GM18511 (cell line): ENCODE data around the gene ZNF235.
"Not testable (repeated sequence)": the region's sequence is repeated elsewhere in the genome, so short reads cannot be mapped to it uniquely, and the experiment has no call there.

ENCODE experiments used
- ATAC-seq: cut with Tn5 transposase; IDR thresholded peaks from one replicate; pipeline ENCODE4 v1.9.1; 2021; ENCODE audit warnings: mild to moderate bottlenecking, moderate library complexity; ENCODE audit not compliant: unreplicated experiment

The ZNF235 gene

DNA sequence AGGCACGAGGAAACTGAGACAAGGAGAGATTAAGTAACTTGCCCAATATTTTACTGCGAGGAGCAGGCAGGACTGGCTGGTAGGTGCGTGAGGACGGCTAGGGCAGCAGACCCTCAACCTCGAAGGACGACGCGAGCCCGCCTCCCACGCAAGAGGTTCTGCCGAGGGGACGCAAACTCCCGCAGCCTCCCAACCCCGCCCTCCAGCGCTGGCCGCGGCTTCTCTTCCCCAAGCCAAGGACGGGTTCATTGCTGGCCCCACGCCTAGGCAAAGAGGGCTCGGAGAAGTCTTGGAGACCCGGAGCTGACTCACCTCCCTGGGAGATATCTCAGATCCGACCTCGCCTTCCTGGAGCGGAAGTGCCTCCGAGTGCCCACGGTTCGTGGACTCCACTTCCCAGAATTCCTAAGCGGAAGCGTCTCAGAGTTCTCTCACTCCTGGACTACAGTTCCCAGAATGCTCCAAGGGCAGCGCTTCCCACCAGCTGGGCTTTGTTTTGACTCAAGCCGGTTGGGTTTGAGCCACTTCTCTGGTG, at the start of gene ZNF235:
Gene ZNF235 (minus strand): TSS at position 367 of the 535 bp plus-strand sequence. CDS start 1,621 bp downstream, outside the sequence.
- peak; percentile 91 for ATAC-seq

DNA sequence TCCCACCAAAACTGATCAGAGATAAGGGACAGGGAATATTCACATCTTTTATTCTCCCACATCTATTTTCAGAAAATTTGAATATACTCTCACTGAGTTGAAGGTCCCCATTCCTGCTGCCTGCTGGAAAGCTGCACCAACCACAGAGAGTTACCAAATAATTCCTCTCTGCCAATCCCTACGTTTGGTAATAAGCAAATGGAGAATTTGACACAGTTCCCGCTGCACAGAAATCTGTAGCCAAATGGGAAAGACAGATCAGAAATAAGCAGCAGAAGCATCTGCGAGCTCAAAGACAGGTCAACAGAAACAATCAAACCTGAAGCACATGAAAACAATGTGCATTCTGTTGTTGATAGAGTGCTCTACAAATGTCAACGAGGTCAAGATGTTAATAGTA, 41.7 kb upstream of the ZNF235 start:
- ATAC-seq, result no peak

DNA sequence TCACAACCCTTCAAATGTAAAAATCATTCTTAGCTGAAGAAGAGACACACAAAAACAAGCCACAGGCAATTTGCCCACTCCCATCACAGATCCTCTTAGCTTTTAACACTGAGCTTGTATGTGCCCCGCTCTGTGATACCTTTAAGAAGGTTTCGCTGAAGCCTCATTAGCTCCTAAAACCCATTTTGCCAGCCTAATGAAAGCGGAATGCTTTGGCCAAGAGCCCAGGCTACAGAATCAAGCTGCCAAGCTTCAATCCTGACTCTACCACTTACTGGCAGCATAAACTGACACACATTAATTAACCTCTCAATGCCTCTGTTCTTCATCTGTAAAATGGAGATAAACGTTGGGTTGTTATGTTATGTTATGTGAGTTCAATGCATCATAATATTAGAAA, 41.1 kb upstream of the ZNF235 start:
- no peak for ATAC-seq

DNA sequence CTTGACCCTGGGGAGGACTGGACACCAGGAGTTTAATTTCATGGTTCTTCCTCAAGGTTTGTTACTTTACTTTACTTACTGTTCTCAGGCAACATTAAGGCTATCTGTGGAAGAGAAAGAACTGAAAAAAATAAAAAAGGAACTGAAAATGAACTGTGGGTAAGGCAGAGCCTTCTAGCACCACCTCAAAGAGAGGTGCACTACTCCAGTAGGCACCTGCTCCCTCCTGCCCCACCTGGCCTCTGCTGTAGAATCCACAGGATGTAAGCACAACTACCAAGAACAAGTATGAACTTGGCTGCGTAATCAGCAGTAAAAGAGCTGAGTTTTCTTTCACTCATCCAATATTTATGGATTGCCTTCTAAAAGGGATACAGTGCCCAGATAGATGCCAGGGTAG, 39.4 kb upstream of the ZNF235 start:
- ATAC-seq, result no peak

DNA sequence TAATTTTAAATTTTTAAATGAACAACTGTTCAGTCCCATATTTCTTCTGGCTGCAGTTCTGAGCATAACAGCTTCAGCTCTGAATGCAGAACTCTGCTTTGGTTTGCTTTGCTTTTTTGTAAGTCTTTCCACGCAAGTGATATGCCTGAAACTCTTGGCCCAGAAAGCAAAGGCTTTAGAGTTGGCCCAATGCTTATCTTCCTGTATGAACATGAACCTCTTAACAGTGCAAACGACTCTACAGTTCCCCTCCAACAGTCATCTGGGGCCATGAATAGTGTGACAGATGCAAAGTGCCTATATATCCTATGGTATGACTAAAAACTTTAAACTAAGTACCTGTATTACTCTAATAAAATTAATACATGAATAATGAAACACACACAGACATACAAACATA, 37.0 kb upstream of the ZNF235 start:
- ATAC-seq, result no peak

DNA sequence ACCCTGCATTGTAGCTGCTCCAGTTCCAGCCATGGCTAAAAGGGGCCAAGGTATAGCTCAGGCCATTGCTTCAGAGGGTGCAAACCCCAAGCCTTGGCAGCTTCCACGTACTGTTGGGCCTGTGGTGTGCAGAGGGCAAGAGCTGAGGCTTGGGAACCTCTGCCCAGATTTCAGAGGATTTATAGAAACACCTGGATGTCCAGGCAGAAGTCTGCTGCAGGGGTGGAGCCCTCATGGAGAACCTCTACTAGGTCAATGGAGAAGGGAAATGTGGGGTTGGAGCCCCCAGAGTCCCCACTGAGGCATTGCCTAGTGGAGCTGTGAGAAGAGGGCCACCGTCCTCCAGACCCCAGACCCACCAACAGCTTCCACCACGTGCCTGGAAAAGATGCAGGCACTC, 29.8 kb upstream of the ZNF235 start:
- not testable (repeated sequence) for ATAC-seq

DNA sequence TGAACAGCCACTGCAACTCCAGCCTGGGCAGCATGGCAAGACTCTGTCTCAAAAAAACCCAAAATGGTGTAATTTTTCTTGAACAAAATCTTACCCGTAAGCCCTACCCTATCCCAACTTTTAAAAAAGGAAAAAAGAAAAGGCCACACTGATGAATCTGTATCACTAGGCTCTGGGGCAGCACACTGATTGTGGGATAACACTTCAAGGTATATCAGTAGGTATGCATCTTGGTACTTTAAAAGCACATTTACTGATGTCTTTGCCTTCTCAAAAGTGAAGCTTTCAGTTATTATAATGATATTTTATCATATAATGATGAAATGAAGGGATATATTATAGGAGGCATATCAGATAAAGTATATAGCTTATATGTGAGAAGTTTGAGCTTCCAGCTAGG, 27.3 kb upstream of the ZNF235 start:
- no peak for ATAC-seq

DNA sequence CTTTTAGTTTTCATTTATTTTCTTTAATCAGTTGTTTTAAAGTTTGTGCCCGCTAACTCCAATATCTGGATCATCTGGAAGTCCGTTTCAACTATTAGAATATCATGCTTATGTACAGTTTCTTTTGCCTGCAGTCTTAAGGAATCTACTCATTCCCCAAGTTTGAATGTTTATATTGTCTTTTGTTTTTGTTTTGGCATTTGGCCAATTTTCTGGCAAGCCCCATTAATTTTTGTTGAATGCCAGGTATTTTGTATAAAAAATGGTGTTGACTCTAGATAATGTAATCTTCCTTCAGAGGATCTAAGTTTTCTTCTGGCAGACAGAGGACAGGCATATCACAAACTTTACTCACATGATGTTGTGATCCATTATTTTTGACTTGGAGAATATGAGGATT, 11.1 kb upstream of the ZNF235 start:
- ATAC-seq, result no peak

DNA sequence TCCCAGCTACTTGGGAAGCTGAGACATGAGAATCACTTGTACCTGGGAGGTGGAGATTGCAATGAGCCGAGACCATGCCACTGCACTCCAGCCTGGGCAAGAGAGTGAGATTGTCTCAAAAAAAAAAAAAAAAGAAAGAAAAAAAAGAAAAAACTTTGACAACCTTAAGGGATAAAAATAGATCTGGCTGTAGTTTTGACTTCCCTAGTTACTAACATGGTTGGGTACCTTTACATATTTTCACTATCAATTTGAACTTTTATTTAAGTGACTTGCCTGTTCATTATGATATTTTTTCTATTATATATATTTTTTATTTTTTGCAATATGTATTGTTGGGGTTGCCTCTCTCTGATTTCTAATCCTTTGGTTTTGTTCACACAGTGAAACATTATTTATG, 8.4 kb upstream of the ZNF235 start:
- ATAC-seq, result no peak

DNA sequence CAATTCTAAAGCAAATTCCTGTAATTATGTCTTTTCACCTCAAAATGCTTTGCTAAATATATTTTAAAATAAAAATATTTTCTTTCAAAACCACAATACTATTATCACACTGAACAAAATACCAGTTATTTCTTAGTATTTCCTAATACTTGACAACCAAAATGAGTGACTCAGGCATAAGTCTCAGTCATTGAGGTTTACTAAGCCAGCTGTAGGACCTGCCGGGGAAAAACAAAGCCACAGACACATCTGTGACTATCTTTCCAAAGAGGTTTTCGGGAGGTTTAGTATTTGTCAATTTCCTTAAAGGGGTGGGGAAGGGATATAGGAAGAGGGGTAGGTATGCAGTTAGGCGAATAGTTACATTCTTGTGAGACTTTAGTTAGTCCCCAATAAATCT, 3.2 kb upstream of the ZNF235 start:
- ATAC-seq, result no peak

DNA sequence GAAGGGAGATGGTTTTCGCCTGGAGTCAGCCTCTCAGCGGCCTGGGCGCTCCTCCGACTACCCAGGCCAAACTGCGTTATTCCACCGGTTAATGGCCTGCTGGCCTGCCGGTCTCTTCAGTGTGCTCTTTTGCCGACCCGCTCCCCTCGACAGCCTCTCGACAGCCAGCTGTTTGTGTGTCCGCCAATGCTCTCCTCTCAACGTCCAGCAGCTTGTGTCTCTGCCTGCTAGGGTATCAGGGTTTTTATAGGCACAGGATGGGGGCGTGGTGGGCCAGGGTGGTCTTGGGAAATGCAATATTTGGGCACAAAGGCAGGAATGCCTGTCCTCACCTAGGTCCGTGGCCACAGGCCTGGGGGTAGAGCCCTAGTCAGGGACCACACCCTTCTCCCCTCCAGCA, 1.5 kb upstream of the ZNF235 start:
- no peak for ATAC-seq

DNA sequence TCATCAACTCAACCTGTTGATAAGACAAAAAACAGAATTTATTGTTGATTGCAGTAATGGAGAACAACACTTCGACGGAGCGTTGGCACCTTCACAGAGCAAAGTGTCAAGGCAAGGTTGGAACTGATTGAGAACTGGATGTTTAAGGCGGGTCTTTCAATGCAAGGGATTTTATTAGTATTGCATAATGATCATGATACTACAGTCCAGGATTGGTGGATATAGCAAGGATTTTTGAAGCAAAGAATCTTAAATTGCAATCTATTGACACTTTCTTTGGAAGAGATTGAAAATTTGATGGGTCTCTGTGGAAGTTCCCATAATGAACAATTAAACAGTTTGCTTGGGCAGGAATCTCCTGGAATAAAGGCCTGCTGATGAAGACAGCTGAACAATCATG, 632 bp upstream of the ZNF235 start:
- no peak for ATAC-seq

DNA sequence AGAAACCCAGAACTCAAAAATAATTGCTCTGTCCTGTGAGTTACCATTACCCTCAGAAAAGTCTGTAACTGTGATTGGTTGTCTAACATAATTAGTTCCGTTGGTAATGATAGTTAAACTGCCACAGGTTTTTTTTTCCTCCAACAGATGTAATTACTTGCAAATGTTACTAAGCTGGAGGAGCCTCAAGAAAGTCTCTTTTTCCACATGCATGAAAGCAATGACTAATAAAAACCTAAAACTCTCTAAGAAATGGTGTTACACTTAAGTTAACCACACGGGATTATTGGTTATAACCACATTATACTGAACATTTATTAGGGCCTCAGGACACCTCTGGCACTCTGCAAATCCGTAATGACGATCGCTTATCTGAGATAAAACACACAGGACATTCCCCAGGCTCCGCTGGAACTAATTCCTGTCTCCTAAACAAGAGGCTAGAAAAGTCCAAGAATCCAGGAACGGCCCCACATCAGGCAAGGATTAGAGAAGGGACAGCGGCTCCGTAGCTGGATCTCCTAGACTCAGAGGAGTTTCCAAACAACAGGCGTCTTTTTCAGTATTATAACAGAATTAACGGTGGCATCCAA, 753 bp downstream of the ZNF235 start:
- ATAC-seq, result peak; percentile 35

DNA sequence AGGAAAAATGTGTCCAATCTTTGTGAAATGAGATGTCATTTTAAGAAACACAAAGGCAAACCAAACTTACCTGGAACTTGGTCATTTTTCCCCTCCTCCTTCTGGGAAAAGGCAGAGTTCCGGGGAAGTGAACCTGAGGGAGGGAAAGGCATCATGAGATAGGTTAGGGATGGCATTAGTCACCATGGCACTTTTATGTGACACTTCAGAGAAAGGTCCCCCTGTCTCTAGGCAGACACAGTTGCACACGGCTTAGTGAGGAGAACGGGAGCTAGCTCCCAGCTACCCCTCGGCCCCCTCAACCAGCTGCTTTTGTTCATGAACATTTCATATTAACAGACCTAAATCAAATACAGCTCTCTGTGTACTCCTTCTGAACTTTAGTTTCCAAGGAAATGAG, 1.5 kb downstream of the ZNF235 start:
- no peak for ATAC-seq

DNA sequence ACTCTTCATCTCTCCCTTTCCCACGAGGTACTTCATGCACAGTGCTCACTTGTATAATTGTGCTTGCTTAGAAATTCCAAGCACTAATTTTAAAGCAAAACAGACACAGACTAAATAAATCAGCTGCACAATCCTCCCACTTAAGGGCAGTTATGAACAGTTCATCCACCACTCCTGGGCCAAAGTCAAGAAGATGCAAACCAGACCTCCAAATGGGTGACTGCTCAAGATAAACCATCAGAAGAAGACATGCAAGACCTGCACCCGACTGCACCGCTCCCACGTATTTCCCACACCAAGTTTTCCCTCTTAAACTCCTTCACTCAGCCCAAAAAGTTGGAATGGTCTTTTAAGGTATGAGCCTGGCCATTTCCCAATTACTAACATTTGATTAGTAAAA, 19.9 kb downstream of the ZNF235 start:
- no peak for ATAC-seq

DNA sequence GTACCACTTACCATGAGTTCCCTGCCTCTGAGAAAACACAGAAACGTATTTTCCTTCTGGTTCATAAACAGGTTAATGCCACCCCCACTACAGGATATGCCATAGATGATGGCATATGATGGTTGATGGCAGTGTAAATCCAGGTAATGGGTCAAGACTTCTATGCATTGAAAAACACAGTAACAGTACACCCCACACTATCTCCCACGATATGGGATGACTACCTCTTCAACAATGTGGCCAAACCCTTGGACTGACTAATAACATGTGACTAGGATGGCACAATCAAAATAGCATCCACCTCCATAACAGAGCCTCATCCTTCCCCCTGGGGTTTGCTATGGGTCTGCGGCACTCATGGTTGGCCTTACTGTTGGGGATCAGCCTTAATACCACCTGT, 22.0 kb downstream of the ZNF235 start:
- ATAC-seq, result no peak

DNA sequence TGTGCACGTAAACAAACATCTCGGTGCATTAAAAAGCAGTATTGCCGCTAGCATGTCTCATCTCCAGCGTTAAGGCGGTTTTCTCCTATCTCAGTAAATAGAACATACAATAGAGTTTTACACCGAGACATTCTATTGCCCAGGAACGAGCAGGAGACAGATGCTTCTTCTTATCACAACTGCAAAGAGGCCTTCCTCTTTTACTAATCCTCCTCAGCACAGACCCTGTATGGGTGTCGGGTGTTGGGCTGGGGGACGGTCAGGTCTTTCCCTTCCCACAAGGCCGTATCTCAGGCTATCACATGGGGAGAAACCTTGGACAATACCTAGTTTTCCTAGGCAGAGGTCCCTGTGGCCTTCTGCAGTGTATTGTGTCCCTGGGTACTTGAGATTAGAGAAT, 23.9 kb downstream of the ZNF235 start:
- ATAC-seq, result no peak

DNA sequence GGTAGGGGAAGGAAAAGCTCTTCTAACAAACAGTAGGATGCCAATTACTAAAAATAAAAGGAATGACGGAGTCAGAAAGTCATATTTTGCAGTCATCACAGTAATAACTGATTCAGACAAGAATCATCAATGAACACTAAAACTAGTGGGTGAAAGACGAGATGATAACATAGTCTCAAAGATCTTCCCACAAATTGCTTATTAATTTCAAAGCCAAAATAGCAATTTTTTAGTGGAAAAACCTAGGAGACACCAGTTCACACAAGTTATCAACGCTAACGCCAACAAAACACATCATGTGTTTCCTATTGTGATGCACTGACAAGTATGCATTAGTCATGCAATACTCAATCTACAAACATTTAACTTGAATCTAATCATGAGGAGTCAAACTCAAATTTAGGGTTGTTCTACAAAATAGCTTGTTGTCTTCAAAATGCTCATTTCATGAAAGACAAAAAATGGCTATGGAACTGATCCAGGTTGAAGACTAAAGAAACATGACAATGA, 26.6 kb downstream of the ZNF235 start:
- no peak for ATAC-seq

DNA sequence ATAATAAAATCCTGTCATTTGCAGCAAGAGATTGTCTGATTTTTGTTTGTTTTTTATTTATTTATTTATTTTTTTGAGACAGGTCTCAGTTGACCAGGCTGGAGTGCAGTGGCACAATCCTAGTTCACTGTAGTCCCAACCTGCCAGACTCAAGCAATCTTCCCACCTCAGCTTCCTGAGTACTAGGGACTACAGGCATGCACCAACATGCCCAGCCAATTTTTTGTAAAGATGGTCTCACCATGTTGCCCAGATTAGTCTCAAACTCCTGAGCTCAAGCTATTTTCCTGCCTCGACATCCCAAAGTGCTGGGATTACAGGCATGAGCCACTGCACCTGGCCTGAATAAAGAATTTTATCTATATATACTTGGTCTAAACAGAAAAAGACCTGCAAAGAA, 27.5 kb downstream of the ZNF235 start:
- no peak for ATAC-seq

DNA sequence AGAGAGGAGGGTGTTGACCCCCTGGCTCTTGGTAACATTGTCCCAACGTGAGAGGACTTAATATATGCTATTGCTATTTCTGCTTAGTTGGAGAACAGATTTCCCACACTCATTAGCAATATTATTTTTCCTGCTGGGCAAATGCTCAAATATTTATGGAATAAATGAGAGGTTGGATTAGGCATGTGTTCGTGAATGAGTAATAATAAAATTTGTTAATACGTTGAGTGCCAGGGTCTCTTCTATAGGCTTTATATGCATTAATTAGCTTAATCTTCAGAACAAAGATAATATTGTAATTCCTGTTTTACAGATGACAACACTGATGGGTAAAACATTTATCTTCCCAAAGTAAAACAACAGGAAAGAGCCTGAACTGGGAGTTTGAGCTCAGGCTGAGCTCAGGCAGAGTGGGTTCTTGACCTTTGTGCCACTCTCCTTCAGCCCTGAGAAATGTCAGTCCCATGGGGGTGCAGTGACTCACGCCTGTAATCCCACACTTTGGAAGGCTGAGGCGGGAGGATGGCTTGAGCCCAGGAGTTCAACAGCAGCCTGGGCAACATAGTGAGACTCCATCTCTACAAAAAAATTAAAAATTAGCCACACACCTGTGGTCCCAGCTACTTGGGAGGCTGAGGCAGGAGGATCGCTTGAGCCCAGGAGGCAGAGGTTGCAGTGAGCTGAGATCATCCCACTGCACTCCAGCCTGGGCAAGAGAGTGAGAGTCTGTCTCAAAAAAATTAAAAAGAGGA, 44.0 kb downstream of the ZNF235 start:
- no peak for ATAC-seq

DNA sequence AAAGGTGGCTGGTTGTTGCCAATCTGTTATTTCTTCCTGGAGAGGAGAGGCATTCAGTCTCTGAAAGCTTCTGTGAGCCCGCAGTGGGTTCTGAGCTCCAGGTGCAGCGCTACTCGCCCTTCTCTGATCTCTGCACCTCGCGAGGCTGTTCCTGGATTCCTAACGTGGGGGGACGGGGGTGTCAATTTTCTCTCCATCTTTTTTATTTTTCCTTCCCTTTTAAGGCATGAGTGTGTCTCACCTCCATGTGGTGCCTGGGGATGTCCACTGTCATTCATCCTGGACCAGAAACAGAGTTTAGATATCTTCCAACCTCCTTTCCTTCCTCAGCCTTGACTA, 44.5 kb downstream of the ZNF235 start:
- ATAC-seq, result no peak

DNA sequence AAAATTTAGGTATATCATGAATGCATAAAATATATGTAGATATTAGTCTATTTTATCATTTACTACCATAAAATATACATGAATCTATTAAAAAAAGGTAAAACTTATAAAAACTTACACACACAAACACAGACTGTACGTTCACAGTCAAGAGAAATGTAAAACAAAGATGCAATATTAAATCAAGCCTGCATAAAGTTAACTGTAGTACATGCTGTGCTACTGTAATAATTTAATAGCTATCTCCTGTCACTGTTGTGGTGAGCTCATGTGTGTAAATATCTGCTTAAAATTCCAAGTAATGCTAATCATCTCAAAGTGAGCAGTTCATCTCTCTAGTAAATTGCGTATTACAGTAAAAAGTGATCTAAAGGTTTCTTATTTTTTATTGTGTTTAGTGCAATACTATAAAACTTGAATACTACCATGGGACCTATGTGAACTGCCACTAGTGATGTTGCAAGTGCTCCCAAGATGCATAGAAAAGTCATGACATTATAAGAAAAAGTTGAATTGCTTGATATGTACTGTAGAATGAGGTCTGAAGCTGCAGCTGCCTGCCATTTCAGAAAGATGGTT, 45.9 kb downstream of the ZNF235 start:
- ATAC-seq, result no peak
